HCT116 (cell line): ENCODE data around the gene C6orf132. TPM values are rescaled to one million over a fixed set of nuclear protein-coding genes. Genes with fewer than 3 reads are reported as not detected.

ENCODE experiments used
- ATAC-seq: fragments of 200-7000 bp; cut with Tn5 transposase; 2 replicates; pipeline ENCODE4 v1.9.1; 2020; ENCODE audit warnings: mild to moderate bottlenecking, moderate library complexity
- Bru-seq: library from RNA; stranded (reverse); fragments of 400-500 nt; gene quantifications from one replicate; lab custom pipeline; 2021; lab: Mats Ljungman, UMichigan
- BruChase-seq, 2 experiments: library from RNA; stranded (reverse); fragments of 400-500 nt; gene quantifications; one replicate each; lab custom pipeline; 2021; lab: Mats Ljungman, UMichigan
- BruUV-seq: library from RNA; stranded (reverse); fragments of 400-500 nt; replicated peaks from 2 replicates; lab custom pipeline; 2021; lab: Mats Ljungman, UMichigan
- CTCF ChIA-PET: fragments of 300-600 bp; sonication (Branson Sonifier 250); formaldehyde crosslinking; loops from one replicate; lab custom pipeline; 2021; ENCODE audit warnings: antibody characterized with exemption; lab: Charles Lee
- POLR2A ChIA-PET: fragments of 300-600, 350-600 bp; sonication (Branson Sonifier 250); formaldehyde crosslinking; loops from one replicate; lab custom pipeline; 2021; ENCODE audit warnings: antibody characterized with exemption; lab: Charles Lee
- RAD21 ChIA-PET, 2 experiments: fragments of 300-600 bp; sonication (Branson Sonifier 250); formaldehyde crosslinking; loops; one replicate each; lab custom pipeline; 2023; ENCODE audit warnings: low total read pairs in 2 of 2; ENCODE audit not compliant: uncharacterized antibody in 2 of 2, unreplicated experiment in 2 of 2, low non-redundant PET in 1 of 2; lab: Charles Lee
- DNase-seq: peaks from one replicate; pipeline ENCODE4 v3.0.0-alpha.2; 2010; ENCODE audit warnings: low read depth, low spot score
- H2AFZ ChIP-seq: fragments of 200-600 bp; shearing (Covaris generic), sonication (generic); 2 replicates; pipeline ENCODE4 v1.6.1; 2017; ENCODE audit warnings: low read depth, mixed run types, mixed read lengths, antibody characterized with exemption, low read length; ENCODE audit not compliant: poor library complexity, severe bottlenecking
- H3K27ac ChIP-seq: 2 replicates; pipeline ENCODE4 v1.5.1; 2012; ENCODE audit warnings: low read depth, low read length
- H3K27me3 ChIP-seq: fragments of 200-600 bp; sonication (generic); 2 replicates; pipeline ENCODE4 v1.6.1; 2016; ENCODE audit warnings: mixed run types, low read length, mixed read lengths; ENCODE audit not compliant: insufficient read depth
- H3K36me3 ChIP-seq, 2 experiments: fragments of 200-500 bp in 1 of 2; fragments of 200-600 bp in 1 of 2; sonication (Bioruptor generic) in 1 of 2; sonication (generic) in 1 of 2; 2 replicates each; pipeline versions ENCODE4 v1.5.1 to v1.6.1; 2014 to 2016; ENCODE audit warnings: low read length in 2 of 2, inconsistent platforms in 1 of 2, mixed read lengths in 1 of 2, mixed run types in 1 of 2; ENCODE audit not compliant: insufficient read depth in 2 of 2, control insufficient read depth in 1 of 2
- H3K4me1 ChIP-seq, 2 experiments: fragments of 200-600 bp in 1 of 2; sonication (generic) in 1 of 2; 2 replicates each; pipeline versions ENCODE4 v1.5.1 to v1.6.1; 2012 to 2017; ENCODE audit warnings: low read length in 2 of 2, inconsistent platforms in 1 of 2, mild to moderate bottlenecking in 1 of 2, mixed read lengths in 1 of 2, mixed run types in 1 of 2, moderate library complexity in 1 of 2; ENCODE audit not compliant: insufficient read depth in 2 of 2, control insufficient read depth in 1 of 2
- H3K4me2 ChIP-seq: fragments of 200-600 bp; sonication (generic); 2 replicates; pipeline ENCODE4 v1.6.1; 2017; ENCODE audit warnings: mixed run types, low read length, mixed read lengths
- H3K4me3 ChIP-seq, 2 experiments: fragments of 200-600 bp in 1 of 2; sonication (generic) in 1 of 2; replicated peaks in 1 of 2; 2 replicates each; pipeline ENCODE4 v1.5.1; 2011 to 2016; ENCODE audit warnings: low read length in 2 of 2, control low read depth in 1 of 2, low read depth in 1 of 2, mild to moderate bottlenecking in 1 of 2, mixed read lengths in 1 of 2, mixed run types in 1 of 2
- H3K79me2 ChIP-seq: fragments of 200-600 bp; sonication (generic); 2 replicates; pipeline ENCODE4 v1.6.1; 2017; ENCODE audit warnings: mild to moderate bottlenecking, mixed run types, low read length, moderate library complexity, mixed read lengths; ENCODE audit not compliant: insufficient read depth
- H3K9ac ChIP-seq: fragments of 200-600 bp; sonication (generic); 2 replicates; pipeline ENCODE4 v1.6.1; 2016; ENCODE audit warnings: low read length, mixed read lengths
- H3K9me2 ChIP-seq: fragments of 200-600 bp; sonication (generic), shearing (Covaris generic); 2 replicates; pipeline ENCODE4 v1.6.1; 2017; ENCODE audit warnings: mixed run types, mild to moderate bottlenecking, moderate library complexity; ENCODE audit not compliant: insufficient read depth
- H3K9me3 ChIP-seq, 2 experiments: fragments of 200-500 bp in 1 of 2; fragments of 200-600 bp in 1 of 2; sonication (Bioruptor generic) in 1 of 2; sonication (generic) in 1 of 2; 2 replicates each; pipeline ENCODE4 v1.6.1; 2014 to 2017; ENCODE audit warnings: low read length in 2 of 2, mixed read lengths in 2 of 2, inconsistent platforms in 1 of 2, low read depth in 1 of 2, mild to moderate bottlenecking in 1 of 2, mixed run types in 1 of 2, moderate library complexity in 1 of 2; ENCODE audit not compliant: control insufficient read depth in 1 of 2, insufficient read depth in 1 of 2
- H4K20me1 ChIP-seq: fragments of 200-600 bp; sonication (generic), shearing (Covaris generic); 2 replicates; pipeline ENCODE4 v1.6.1; 2017; ENCODE audit warnings: mixed run types, mild to moderate bottlenecking, moderate library complexity; ENCODE audit not compliant: insufficient read depth
- CEBPB ChIP-seq: IDR thresholded peaks from 2 replicates; pipeline ENCODE4 v1.6.1; 2012; ENCODE audit warnings: low read depth
- POLR2AphosphoS5 ChIP-seq: IDR thresholded peaks from 2 replicates; pipeline ENCODE4 v1.6.1; 2011; ENCODE audit warnings: mild to moderate bottlenecking, low read depth, low read length, moderate library complexity
- REST ChIP-seq: IDR thresholded peaks from 2 replicates; pipeline ENCODE4 v1.6.1; 2012; ENCODE audit warnings: low read depth
- SRF ChIP-seq: IDR thresholded peaks from 2 replicates; pipeline ENCODE4 v1.6.1; 2012; ENCODE audit warnings: low read depth
- TCF7L2 ChIP-seq: IDR thresholded peaks from 2 replicates; pipeline ENCODE4 v1.7.0; 2011; ENCODE audit warnings: borderline replicate concordance, inconsistent platforms; ENCODE audit not compliant: insufficient read depth, insufficient read length; ENCODE audit errors: extremely low read depth
- YY1 ChIP-seq: IDR thresholded peaks from 2 replicates; pipeline ENCODE4 v1.6.1; 2011; ENCODE audit warnings: low read length, low read depth, moderate library complexity, mild to moderate bottlenecking; ENCODE audit not compliant: insufficient replicate concordance; ENCODE audit errors: extremely low read depth
- intact Hi-C: fragments of 100-400 bp; cut with micrococcal nuclease; formaldehyde crosslinking; loops from 2 replicates; pipeline ENCODE4 v1.10.0; 2022
- long read RNA-seq: library from polyadenylated mRNA; unstranded; transcript quantifications from one replicate; pipeline ENCODE4 v2.0.0, GENCODE V29; 2021; ENCODE audit not compliant: unreplicated experiment
- polyA plus RNA-seq: library from polyadenylated mRNA; unstranded; fragments of >200 nt; gene quantifications from 2 replicates; pipeline ENCODE4 v1.2.1, GENCODE V29; 2012; ENCODE audit warnings: missing spikeins
- total RNA-seq: library from RNA; stranded (reverse); gene quantifications from one replicate; pipeline ENCODE4 v1.2.1, GENCODE V29; 2021; ENCODE audit not compliant: unreplicated experiment

The C6orf132 gene, protein sequence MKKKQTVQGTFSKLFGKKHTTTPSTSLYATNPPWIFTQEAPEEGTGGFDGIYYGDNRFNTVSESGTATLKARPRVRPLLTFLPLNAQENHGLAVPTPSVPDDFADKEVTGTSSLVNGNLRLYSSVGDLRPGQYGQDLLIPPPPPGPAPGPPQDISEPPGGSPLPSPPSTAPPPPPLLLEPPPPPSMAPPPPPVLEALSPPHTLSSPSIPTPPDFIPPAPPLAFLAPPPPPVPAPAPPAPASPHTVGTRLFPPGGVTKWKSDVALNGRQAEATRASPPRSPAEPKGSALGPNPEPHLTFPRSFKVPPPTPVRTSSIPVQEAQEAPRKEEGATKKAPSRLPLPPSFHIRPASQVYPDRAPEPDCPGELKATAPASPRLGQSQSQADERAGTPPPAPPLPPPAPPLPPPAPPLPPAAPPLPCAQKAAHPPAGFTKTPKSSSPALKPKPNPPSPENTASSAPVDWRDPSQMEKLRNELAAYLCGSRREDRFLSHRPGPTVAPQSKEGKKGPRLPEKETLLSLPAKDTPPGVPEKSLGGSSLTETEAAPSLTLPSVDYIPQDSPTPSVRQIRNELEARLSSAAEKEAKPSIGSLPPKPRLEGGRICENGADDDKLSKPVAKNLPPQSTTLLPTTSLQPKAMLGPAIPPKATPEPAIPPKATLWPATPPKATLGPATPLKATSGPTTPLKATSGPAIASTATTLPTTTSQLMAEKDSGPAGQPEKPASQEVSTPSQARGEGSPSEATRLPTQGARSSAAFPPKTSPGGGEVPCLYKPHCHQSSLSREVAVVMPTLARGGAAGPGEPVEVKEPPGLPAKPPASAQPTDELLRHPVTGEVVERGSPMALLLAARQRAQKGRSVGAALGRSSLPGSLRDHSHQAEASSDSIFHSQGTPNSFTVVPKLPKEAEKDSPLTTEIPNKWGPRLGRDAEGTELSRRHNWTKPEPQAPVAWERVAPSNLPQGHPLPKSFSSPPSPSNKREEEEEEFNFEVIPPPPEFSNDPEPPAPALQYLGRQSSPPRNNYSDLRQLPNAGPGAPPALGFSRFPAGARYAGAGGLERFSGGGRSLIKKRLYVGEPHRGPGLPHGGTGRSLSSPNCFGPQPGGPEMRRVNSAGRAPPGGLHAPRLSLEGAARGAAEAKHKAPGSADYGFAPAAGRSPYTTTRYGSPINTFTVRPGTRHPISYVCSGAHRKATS
- 18.9 TPM for total RNA-seq
- 14.6 and 15.1 TPM in 2 replicates for polyA plus RNA-seq
- Bru-seq, nascent RNA, result percentile 70 among the genes with signal in this experiment
- BruChase-seq, experiment 1, labeled RNA remaining after a 6-hour chase, result percentile 57 among the genes with signal in this experiment
- BruChase-seq, experiment 2, labeled RNA remaining after a 2-hour chase, result percentile 62 among the genes with signal in this experiment
- long read RNA-seq, partial matches to known transcripts, result 3 of 7 reads
- long read RNA-seq, other reads (novel, unspliced or antisense), result 3 of 7 reads

GRCh38 chr6:42142118-42142835 is at the start of gene C6orf132:
Gene C6orf132, minus strand, starts transcription at chr6:42142620. Its CDS starts 176 bp downstream, at chr6:42142444.
- Histone ChIP-seq H2AFZ (peak within 1 kb of the TSS; percentile 66), H3K9ac (peak within 1 kb of the TSS; percentile 93), H3K9me2 (no peaks in the 10 kb centered on the region), H3K36me3 (no peaks in the 10 kb centered on the region; a peak in 1 of 4 replicates), H3K79me2 (peaks cover 46% of the 10 kb centered on the region), H3K4me1 (peaks cover 52 to 59% of the 10 kb centered on the region in 2 experiments), H3K4me3 (peak within 1 kb of the TSS; percentile 76 to 88), H3K4me2 (peak within 1 kb of the TSS; percentile 100), H4K20me1 (no peaks in the 10 kb centered on the region), H3K27ac (peak within 1 kb of the TSS; percentile 77), H3K27me3 (no peaks in the 10 kb centered on the region), H3K9me3 (no peaks in the 10 kb centered on the region)
- ChIA-PET CTCF (interaction anchor here (0.8 kb wide), 1 partner anchor 406 kb away, joined by 6 read pairs; no protein-coding TSS in a partner anchor), RAD21 (interaction anchor here in 1 of 2 experiments (0.9 kb wide), 1 partner anchor 24 kb away, joined by 3 read pairs; no protein-coding TSS in a partner anchor), POLR2A (interaction anchor here (0.9 to 1.1 kb wide), 2 partner anchors 43 to 72 kb away, joined by 4 read pairs; no protein-coding TSS in a partner anchor)
- BruUV-seq, result no TSS peak
- peak; percentile 61 for TF ChIP-seq YY1
- TF ChIP-seq SRF, result no peak
- TF ChIP-seq TCF7L2, result peak; percentile 72
- TF ChIP-seq CEBPB, result no peak
- no peak for TF ChIP-seq REST
- peak; percentile 87 for TF ChIP-seq POLR2AphosphoS5
- ATAC-seq (peak; percentile 77), DNase-seq (no peak)
- intact Hi-C loops, result loop anchor here (2.0 to 5.0 kb wide), 2 partner anchors 23 to 40 kb away; no protein-coding TSS in a partner anchor
